H1 (cell line): ENCODE measurements around the gene TDRD15. TPM values are rescaled to one million over a fixed set of nuclear protein-coding genes. Genes with fewer than 3 reads are reported as not detected.

Source experiments
- CTCF ChIA-PET: fragments of 300-600 bp; sonication (Branson Sonifier 250); formaldehyde crosslinking; loops from one replicate; lab custom pipeline; 2021; ENCODE audit not compliant: partially characterized antibody; lab: Charles Lee
- POLR2A ChIA-PET: fragments of 300-600 bp; sonication (Branson Sonifier 250); formaldehyde crosslinking; loops from one replicate; lab custom pipeline; 2021; ENCODE audit warnings: inconsistent platforms; ENCODE audit not compliant: partially characterized antibody; lab: Charles Lee
- DNase-seq, 2 experiments: peaks; one replicate each; pipeline versions ENCODE4 v3.0.0 to v3.0.0-alpha.2; 2010 to 2022; ENCODE audit warnings: low spot score in 2 of 2, low read depth in 1 of 2, mixed read lengths in 1 of 2
- FAIRE-seq: peaks from 2 replicates; lab custom pipeline; 2011; peaks lifted over from hg19 to GRCh38; lab: Jason Lieb, UNC
- H2AFZ ChIP-seq: 2 replicates; pipeline ENCODE4 v1.8.1; 2012; ENCODE audit warnings: low read length, inconsistent platforms
- H2AK5ac ChIP-seq: 2 replicates; pipeline ENCODE4 v1.6.1; 2013; ENCODE audit warnings: low read depth, low read length
- H2BK120ac ChIP-seq: replicated peaks from 2 replicates; pipeline ENCODE3; 2013; ENCODE audit warnings: low read depth, low read length, inconsistent platforms
- H2BK12ac ChIP-seq: 2 replicates; pipeline ENCODE4 v1.6.1; 2013; ENCODE audit warnings: low read depth, low read length
- H2BK15ac ChIP-seq: 2 replicates; pipeline ENCODE4 v1.6.1; 2013; ENCODE audit warnings: low read length
- H2BK20ac ChIP-seq: 2 replicates; pipeline ENCODE4 v1.6.1; 2013; ENCODE audit warnings: low read length
- H2BK5ac ChIP-seq: 2 replicates; pipeline ENCODE4 v1.6.1; 2013; ENCODE audit warnings: low read depth, low read length
- H3K14ac ChIP-seq: 2 replicates; pipeline ENCODE4 v1.6.1; 2013; ENCODE audit warnings: inconsistent platforms; ENCODE audit not compliant: insufficient read length
- H3K18ac ChIP-seq: 2 replicates; pipeline ENCODE4 v1.6.1; 2013; ENCODE audit warnings: low read length; ENCODE audit errors: extremely low read depth
- H3K23ac ChIP-seq: 2 replicates; pipeline ENCODE4 v1.6.1; 2013; ENCODE audit warnings: inconsistent platforms; ENCODE audit not compliant: insufficient read length
- H3K23me2 ChIP-seq: 2 replicates; pipeline ENCODE4 v1.6.1; 2013; ENCODE audit warnings: low read depth, low read length
- H3K27ac ChIP-seq: 2 replicates; pipeline ENCODE4 v1.6.1; 2011; ENCODE audit warnings: low read depth, low read length, inconsistent platforms
- H3K27me3 ChIP-seq, 4 experiments: replicated peaks in 1 of 4; 1 replicate in 1 of 4; 2 replicates in 3 of 4; pipeline versions ENCODE4 v1.6.1 to v1.8.1; 2011 to 2013; ENCODE audit warnings: low read length in 3 of 4, mild to moderate bottlenecking in 3 of 4, inconsistent platforms in 2 of 4, mixed read lengths in 2 of 4, moderate library complexity in 1 of 4; ENCODE audit not compliant: control insufficient read depth in 3 of 4, insufficient read depth in 3 of 4; ENCODE audit errors: extremely low read depth in 1 of 4
- H3K36me3 ChIP-seq, 4 experiments: 2 replicates each; pipeline versions ENCODE4 v1.6.1 to v1.8.1; 2011 to 2013; ENCODE audit warnings: mild to moderate bottlenecking in 4 of 4, low read length in 3 of 4, moderate library complexity in 2 of 4, control low read depth in 1 of 4, inconsistent platforms in 1 of 4; ENCODE audit not compliant: insufficient read depth in 4 of 4, control insufficient read depth in 2 of 4
- H3K4ac ChIP-seq: replicated peaks from 2 replicates; pipeline ENCODE3; 2013; ENCODE audit warnings: low read length, low read depth, mixed read lengths, inconsistent platforms; ENCODE audit not compliant: insufficient read length
- H3K4me1 ChIP-seq, 4 experiments: replicated peaks in 1 of 4; 1 replicate in 1 of 4; 2 replicates in 3 of 4; pipeline versions ENCODE4 v1.6.1 to v1.8.1; 2011 to 2013; ENCODE audit warnings: low read length in 3 of 4, inconsistent platforms in 2 of 4, mixed read lengths in 1 of 4; ENCODE audit not compliant: insufficient read depth in 4 of 4, control insufficient read depth in 3 of 4
- H3K4me2 ChIP-seq, 2 experiments: 2 replicates each; pipeline versions ENCODE4 v1.6.1 to v1.8.1; 2011 to 2013; ENCODE audit warnings: low read depth in 2 of 2, low read length in 2 of 2, control low read depth in 1 of 2, inconsistent platforms in 1 of 2, mild to moderate bottlenecking in 1 of 2; ENCODE audit not compliant: insufficient read depth in 1 of 2
- H3K4me3 ChIP-seq, 4 experiments: fragments of 200-600, 300-600 bp in 1 of 4; sonication (generic), shearing (Covaris generic), sonication (Bioruptor Twin) in 1 of 4; 2 replicates each; pipeline versions ENCODE4 v1.5.1 to v1.8.1; 2011 to 2016; ENCODE audit warnings: low read length in 4 of 4, low read depth in 3 of 4, control low read depth in 2 of 4, inconsistent platforms in 2 of 4, mild to moderate bottlenecking in 2 of 4, mixed read lengths in 1 of 4, moderate library complexity in 1 of 4; ENCODE audit not compliant: insufficient read depth in 2 of 4; ENCODE audit errors: extremely low read depth in 1 of 4
- H3K56ac ChIP-seq: replicated peaks from 2 replicates; pipeline ENCODE3; 2013; ENCODE audit warnings: low read depth, mild to moderate bottlenecking, mixed read lengths, low read length, inconsistent platforms; ENCODE audit not compliant: insufficient read length
- H3K79me1 ChIP-seq: 2 replicates; pipeline ENCODE4 v1.6.1; 2013; ENCODE audit warnings: low read depth, low read length, control low read depth
- H3K79me2 ChIP-seq, 2 experiments: 2 replicates each; pipeline versions ENCODE4 v1.6.1 to v1.8.1; 2012 to 2013; ENCODE audit warnings: low read length in 2 of 2, mild to moderate bottlenecking in 2 of 2, inconsistent platforms in 1 of 2; ENCODE audit not compliant: insufficient read depth in 2 of 2, control insufficient read depth in 1 of 2
- H3K9ac ChIP-seq, 4 experiments: replicated peaks in 1 of 4; 1 replicate in 1 of 4; 2 replicates in 3 of 4; pipeline versions ENCODE4 v1.6.1 to v1.8.1; 2011 to 2013; ENCODE audit warnings: low read depth in 3 of 4, low read length in 3 of 4, control low read depth in 2 of 4, mild to moderate bottlenecking in 2 of 4, moderate library complexity in 2 of 4, inconsistent platforms in 1 of 4; ENCODE audit errors: extremely low read depth in 1 of 4
- H3K9me3 ChIP-seq, 2 experiments: 2 replicates each; pipeline versions ENCODE4 v1.6.1 to v1.8.1; 2012 to 2013; ENCODE audit warnings: mild to moderate bottlenecking in 2 of 2, moderate library complexity in 2 of 2, control low read depth in 1 of 2, inconsistent platforms in 1 of 2, low read depth in 1 of 2, low read length in 1 of 2, mixed read lengths in 1 of 2; ENCODE audit not compliant: insufficient read depth in 2 of 2
- H4K20me1 ChIP-seq, 2 experiments: replicated peaks in 1 of 2; 2 replicates each; pipeline versions ENCODE3 to v1.8.1; 2011 to 2013; ENCODE audit warnings: inconsistent platforms in 2 of 2, low read length in 2 of 2, mild to moderate bottlenecking in 1 of 2; ENCODE audit not compliant: insufficient read depth in 2 of 2, control insufficient read depth in 1 of 2
- H4K5ac ChIP-seq: 2 replicates; pipeline ENCODE4 v1.6.1; 2013; ENCODE audit warnings: low read length, low read depth, mixed read lengths, inconsistent platforms; ENCODE audit not compliant: insufficient read length
- H4K8ac ChIP-seq: 2 replicates; pipeline ENCODE4 v1.8.0; 2013; ENCODE audit warnings: mild to moderate bottlenecking, moderate library complexity, low read length, inconsistent platforms; ENCODE audit not compliant: insufficient read depth; ENCODE audit errors: extremely low read depth
- H4K91ac ChIP-seq: replicated peaks from 2 replicates; pipeline ENCODE3; 2013; ENCODE audit warnings: low read length, mixed read lengths, inconsistent platforms; ENCODE audit not compliant: insufficient read length
- CBX8 ChIP-seq: fragments of 300-800, 300-1000 bp; sonication (generic); IDR thresholded peaks from 2 replicates; pipeline ENCODE4 v1.7.1; 2016; ENCODE audit warnings: low read depth, low read length, borderline replicate concordance
- CHD1 ChIP-seq: IDR thresholded peaks from 2 replicates; pipeline ENCODE4 v1.6.1; 2012; ENCODE audit warnings: low read depth, low read length, improper control_type of control experiment
- E2F6 ChIP-seq: IDR thresholded peaks from 2 replicates; pipeline ENCODE4 v1.6.1; 2012; ENCODE audit warnings: inconsistent platforms
- EP300 ChIP-seq, 2 experiments: IDR thresholded peaks; 1 replicate in 1 of 2; 2 replicates in 1 of 2; pipeline ENCODE4 v1.6.1; 2011 to 2012; ENCODE audit warnings: low read depth in 2 of 2, low read length in 2 of 2, mild to moderate bottlenecking in 2 of 2, borderline replicate concordance in 1 of 2, inconsistent platforms in 1 of 2, moderate library complexity in 1 of 2
- GTF2F1 ChIP-seq: IDR thresholded peaks from 2 replicates; pipeline ENCODE4 v1.6.1; 2012; ENCODE audit warnings: low read depth, low read length, improper control_type of control experiment, borderline replicate concordance
- HDAC2 ChIP-seq, 2 experiments: fragments of 300-600 bp in 1 of 2; sonication (generic) in 1 of 2; IDR thresholded peaks; 2 replicates each; pipeline ENCODE4 v1.6.1; 2011 to 2012; ENCODE audit warnings: low read depth in 2 of 2, low read length in 2 of 2, mild to moderate bottlenecking in 2 of 2, moderate library complexity in 2 of 2, borderline replicate concordance in 1 of 2, inconsistent platforms in 1 of 2
- MAFK ChIP-seq: IDR thresholded peaks from 2 replicates; pipeline ENCODE4 v1.6.1; 2012; ENCODE audit warnings: low read depth, mild to moderate bottlenecking, improper control_type of control experiment, low read length
- POU5F1 ChIP-seq: IDR thresholded peaks from 2 replicates; pipeline ENCODE4 v1.6.1; 2011; ENCODE audit warnings: low read depth, mild to moderate bottlenecking, low read length, moderate library complexity
- WGBS, 2 experiments: shearing (Covaris generic) in 1 of 2; methylation state at CpG; one replicate each; pipeline versions ENCODE4 v1.1.6 to v1.1.7; 2013 to 2015; ENCODE audit warnings: low lambda C conversion rate in 2 of 2, mixed read lengths in 2 of 2, inconsistent platforms in 1 of 2, low coverage in 1 of 2, missing lambda C conversion rate in 1 of 2; ENCODE audit not compliant: insufficient replicate concordance in 2 of 2, insufficient coverage in 1 of 2, insufficient read length in 1 of 2; ENCODE audit errors: extremely low coverage in 1 of 2, missing lambda C conversion rate in 1 of 2; 5-methylcytosine and 5-hydroxymethylcytosine counted together
- polyA plus RNA-seq, 7 experiments: library from polyadenylated mRNA; depleted of rRNA in 3 of 7; stranded (reverse) in 5 of 7; unstranded in 2 of 7; fragments of >200 nt in 5 of 7; fragments of 200-250 nt in 2 of 7; gene quantifications; 1 replicate in 5 of 7; 2 replicates in 1 of 7; 4 replicates in 1 of 7; pipeline versions ENCODE4 v1.2.1 to v1.2.3, GENCODE V29; 2011 to 2013; ENCODE audit warnings: missing spikeins in 2 of 7, mixed read lengths in 2 of 7
- total RNA-seq: library from RNA; stranded (reverse); fragmentation: NEBNext Ultra II Directional; extraction: Animal tissue kit (Norgen Biotek cat#: 25700); gene quantifications from 2 replicates; pipeline ENCODE4 v1.2.1, GENCODE V29; 2021

Gene TDRD15
- total and polyA plus RNA-seq, 2 of the 8 experiments (the other 6 are each of a cell fraction or from before 2014, with no cell fraction given): not detected

- no peak overlapping the region for H3K27ac ChIP-seq
- no peaks in the 10 kb centered on the region for H3K36me3 ChIP-seq
- TF ChIP-seq CHD1 (no peak), EP300 (IDR thresholded peaks at IDR 0.05; ENCODE audit: borderline replicate concordance in 1 of 2, low read depth in 2 of 2, low read length in 2 of 2) (no peak), GTF2F1 (no peak), CBX8 (no peak), HDAC2 (IDR thresholded peaks at IDR 0.05; ENCODE audit: borderline replicate concordance in 1 of 2, low read depth in 2 of 2, low read length in 2 of 2) (no peak), MAFK (no peak), POU5F1 (no peak), E2F6 (no peak)
- H3K9me3 ChIP-seq: no peaks in the 10 kb centered on the region
- no peak overlapping the region for H2BK5ac ChIP-seq
- no peaks in the 10 kb centered on the region for H3K79me1 ChIP-seq
- H4K91ac ChIP-seq: no peak overlapping the region
- H2BK15ac ChIP-seq: no peak overlapping the region
- FAIRE-seq (no peak), DNase-seq (no peak)
- H4K8ac ChIP-seq: no peak overlapping the region
- H3K4me1 ChIP-seq: no peaks in the 10 kb centered on the region; a peak in 1 of 7 replicates
- no peak overlapping the region for H3K56ac ChIP-seq
- no peak overlapping the region for H3K18ac ChIP-seq
- ChIA-PET POLR2A (no interaction called here), CTCF (no interaction called here)
- H3K14ac ChIP-seq: no peak overlapping the region
- no peak overlapping the region for H2BK12ac ChIP-seq
- H3K79me2 ChIP-seq: no peaks in the 10 kb centered on the region
- H2AFZ ChIP-seq: no peak overlapping the region
- H3K23me2 ChIP-seq: no peaks in the 10 kb centered on the region
- H3K27me3 ChIP-seq: no peaks in the 10 kb centered on the region
- H2AK5ac ChIP-seq: no peak overlapping the region
- no peak overlapping the region for H3K4me3 ChIP-seq
- no peak overlapping the region for H2BK120ac ChIP-seq
- no peak overlapping the region for H4K5ac ChIP-seq
- 86% methylated on average over 5 of the region's 5 CpGs; no CpG with 5 or more reads in 1 of the 2 experiments for WGBS, 2 experiments
- H3K4me2 ChIP-seq: 0 out of 4 replicates have a peak overlapping the region, but pooled peaks of 1 of the 2 experiments have one; percentile 25
- H4K20me1 ChIP-seq: no peaks in the 10 kb centered on the region
- no peak overlapping the region for H3K9ac ChIP-seq
- no peak overlapping the region for H3K4ac ChIP-seq
- H3K23ac ChIP-seq: no peak overlapping the region
- no peak overlapping the region for H2BK20ac ChIP-seq
Observed at GRCh38 chr2:21181957-21182356, 58.2 kb downstream of the TDRD15 start.
